C4-2B (cell line): ENCODE measurements around the gene SZRD1.

Source experiments
- CTCF ChIP-seq: fragments of 450-650 bp; conservative IDR thresholded peaks from 2 replicates; pipeline ENCODE4 v1.5.1; 2017; ENCODE audit warnings: mild to moderate bottlenecking
- ZFX ChIP-seq: fragments of 450-650 bp; IDR thresholded peaks from 2 replicates; pipeline ENCODE4 v1.6.1; 2017

- TF ChIP-seq CTCF (no peak), ZFX (no peak)
These were observed 51.9 kb downstream of the SZRD1 start for GRCh38 chr1:16418823-16419425.
